CD4-positive, alpha-beta memory T cell (primary cell): ENCODE data around the gene NCK2. TPM values are rescaled to one million over a fixed set of nuclear protein-coding genes. Genes with fewer than 3 reads are reported as not detected.

ENCODE experiments used
- CTCF ChIA-PET: fragments of 350-600 bp; sonication (Branson Sonifier 250); formaldehyde crosslinking; loops from one replicate; lab custom pipeline; 2021; ENCODE audit warnings: inconsistent platforms; ENCODE audit not compliant: partially characterized antibody; lab: Charles Lee
- POLR2A ChIA-PET: fragments of 350-600 bp; sonication (Branson Sonifier 250); formaldehyde crosslinking; loops from one replicate; lab custom pipeline; 2021; ENCODE audit not compliant: partially characterized antibody; lab: Charles Lee
- DNase-seq, 5 donors: peaks; one replicate each; pipeline versions ENCODE4 v3.0.0 to v3.0.0-alpha.2; 2020 to 2022; ENCODE audit warnings: mixed read lengths in 1 of 5
- H3K27ac ChIP-seq: one replicate; pipeline ENCODE4 v1.7.0; 2013; ENCODE audit warnings: low read depth, low read length
- H3K27me3 ChIP-seq: 2 replicates; pipeline ENCODE4 v1.7.0; 2013; ENCODE audit warnings: mild to moderate bottlenecking, low read length, moderate library complexity; ENCODE audit not compliant: insufficient read depth
- H3K36me3 ChIP-seq: 2 replicates; pipeline ENCODE4 v1.7.0; 2013; ENCODE audit warnings: mild to moderate bottlenecking, low read length, moderate library complexity; ENCODE audit not compliant: insufficient read depth
- H3K4me1 ChIP-seq: 2 replicates; pipeline ENCODE4 v1.7.0; 2013; ENCODE audit warnings: mild to moderate bottlenecking, low read length, moderate library complexity; ENCODE audit not compliant: insufficient read depth
- H3K4me3 ChIP-seq, 2 donors: one replicate each; pipeline ENCODE4 v1.7.0; 2013; ENCODE audit warnings: low read length in 2 of 2, mild to moderate bottlenecking in 1 of 2
- H3K9me3 ChIP-seq, 2 donors: one replicate each; pipeline ENCODE4 v1.7.0; 2013; ENCODE audit warnings: low read length in 2 of 2, control low read depth in 1 of 2; ENCODE audit not compliant: control insufficient read depth in 1 of 2
- H3K27ac Mint-ChIP-seq, 7 donors: one replicate each; pipeline ENCODE4 v1.8.0; 2020 to 2021; ENCODE audit warnings: mixed read lengths in 7 of 7, mild to moderate bottlenecking in 6 of 7, inconsistent platforms in 3 of 7, moderate library complexity in 3 of 7
- H3K27me3 Mint-ChIP-seq, 2 donors: one replicate each; pipeline ENCODE4 v1.8.0; 2020 to 2021; ENCODE audit warnings: mixed read lengths in 2 of 2
- H3K36me3 Mint-ChIP-seq, 2 donors: one replicate each; pipeline ENCODE4 v1.8.0; 2020 to 2021; ENCODE audit warnings: mixed read lengths in 2 of 2, inconsistent platforms in 1 of 2, mild to moderate bottlenecking in 1 of 2
- H3K4me1 Mint-ChIP-seq, 4 donors: one replicate each; pipeline ENCODE4 v1.8.0; 2020 to 2021; ENCODE audit warnings: mixed read lengths in 4 of 4, mild to moderate bottlenecking in 1 of 4
- H3K4me3 Mint-ChIP-seq, 8 donors: one replicate each; pipeline ENCODE4 v1.8.0; 2020 to 2021; ENCODE audit warnings: mixed read lengths in 8 of 8, mild to moderate bottlenecking in 7 of 8, moderate library complexity in 6 of 8, inconsistent platforms in 3 of 8
- H3K9me3 Mint-ChIP-seq, 8 donors: one replicate each; pipeline ENCODE4 v1.8.0; 2020 to 2021; ENCODE audit warnings: mixed read lengths in 8 of 8, mild to moderate bottlenecking in 5 of 8, inconsistent platforms in 3 of 8, moderate library complexity in 1 of 8
- intact Hi-C: fragments of 100-400 bp; cut with micrococcal nuclease; formaldehyde crosslinking; loops from one replicate; pipeline ENCODE4 v1.15.1; 2023
- polyA plus RNA-seq, 2 donors: library from polyadenylated mRNA; unstranded; fragments of 300-500 nt; fragmentation: Illumina TruSeq; gene quantifications; one replicate each; pipeline ENCODE4 v1.2.3, GENCODE V29; 2021
- total RNA-seq, 2 experiments: library from RNA; stranded (reverse); gene quantifications; one replicate each; pipeline ENCODE4 v1.2.3, GENCODE V29; 2021

Gene NCK2
- total and polyA plus RNA-seq, 4 experiments from 2014 or later: 58.0 to 98.6 (median 87.3) TPM

GRCh38 chr2:105796131-105796638 lies 51.5 kb downstream of the NCK2 start:
- intact Hi-C loops: loop anchor here (1.0 to 5.0 kb wide), 6 partner anchors 39 to 299 kb away; no protein-coding TSS in a partner anchor
- Mint-ChIP-seq H3K36me3 (peaks cover 11 to 12% of the 10 kb centered on the region in 2 donors), H3K4me3 (peak overlapping the region; percentile 74 to 88 (median 86)), H3K27ac (peak overlapping the region; percentile 86 to 98 (median 91)), H3K9me3 (peaks cover 0 to 5% (median 0%) of the 10 kb centered on the region in 8 donors), H3K27me3 (no peaks in the 10 kb centered on the region), H3K4me1 (peaks cover 81 to 95% (median 88%) of the 10 kb centered on the region in 4 donors)
- DNase-seq: peak in 4 of 5 donors; percentile 49 to 77 (median 54)
- POLR2A ChIA-PET: interaction anchor here (0.7 to 6.1 kb wide), 18 partner anchors 13 to 298 kb away, joined by 3 to 52 read pairs (median 4); no protein-coding TSS in a partner anchor
- Histone ChIP-seq H3K27me3 (no peaks in the 10 kb centered on the region), H3K9me3 (no peaks in the 10 kb centered on the region), H3K4me1 (peaks cover 99% of the 10 kb centered on the region), H3K4me3 (peak overlapping the region; percentile 12 to 15), H3K36me3 (no peaks in the 10 kb centered on the region), H3K27ac (peak overlapping the region; percentile 74)
- CTCF ChIA-PET: interaction anchor here (0.8 to 4.3 kb wide), 13 partner anchors 8 to 298 kb away, joined by 3 to 17 read pairs (median 4); no protein-coding TSS in a partner anchor

GRCh38 chr2:105796791-105797190 lies 52.1 kb downstream of the NCK2 start:
- no peaks in the 10 kb centered on the region for H3K9me3 ChIP-seq
- no peaks in the 10 kb centered on the region for H3K36me3 ChIP-seq
- POLR2A ChIA-PET: interaction anchor here (0.8 to 6.1 kb wide), 16 partner anchors 9 to 298 kb away, joined by 3 to 52 read pairs (median 6); no protein-coding TSS in a partner anchor
- peaks cover 8 to 14% of the 10 kb centered on the region in 2 donors for H3K36me3 Mint-ChIP-seq
- H3K27me3 ChIP-seq: no peaks in the 10 kb centered on the region
- peak overlapping the region; percentile 74 for H3K27ac ChIP-seq
- peaks cover 99% of the 10 kb centered on the region for H3K4me1 ChIP-seq
- peak in 1 of 5 donors; percentile 61 for DNase-seq
- CTCF ChIA-PET: interaction anchor here (0.8 to 4.3 kb wide), 6 partner anchors 14 to 298 kb away, joined by 3 to 17 read pairs (median 6); no protein-coding TSS in a partner anchor
- peak overlapping the region; percentile 86 to 98 (median 95) for H3K27ac Mint-ChIP-seq
- intact Hi-C loops: loop anchor here (1.0 to 5.0 kb wide), 6 partner anchors 38 to 299 kb away; no protein-coding TSS in a partner anchor
- peak overlapping the region; percentile 74 to 88 (median 84) for H3K4me3 Mint-ChIP-seq
- no peaks in the 10 kb centered on the region for H3K27me3 Mint-ChIP-seq
- H3K4me1 Mint-ChIP-seq: peaks cover 82 to 95% (median 88%) of the 10 kb centered on the region in 4 donors
- peak overlapping the region in 1 of 2 donors; percentile 12 for H3K4me3 ChIP-seq
- H3K9me3 Mint-ChIP-seq: peaks cover 0 to 5% (median 0%) of the 10 kb centered on the region in 8 donors

GRCh38 chr2:105797298-105797819 lies 52.6 kb downstream of the NCK2 start:
- Histone ChIP-seq H3K27ac (peak overlapping the region; percentile 74), H3K4me1 (peaks cover 99% of the 10 kb centered on the region), H3K27me3 (no peaks in the 10 kb centered on the region), H3K36me3 (no peaks in the 10 kb centered on the region), H3K9me3 (no peaks in the 10 kb centered on the region), H3K4me3 (peak overlapping the region; percentile 1 to 33)
- Mint-ChIP-seq H3K27ac (peak overlapping the region; percentile 86 to 98 (median 95)), H3K27me3 (no peaks in the 10 kb centered on the region), H3K36me3 (peaks cover 10 to 14% of the 10 kb centered on the region in 2 donors), H3K4me3 (peak overlapping the region; percentile 74 to 88 (median 82)), H3K9me3 (peaks cover 0 to 5% (median 0%) of the 10 kb centered on the region in 8 donors), H3K4me1 (peaks cover 82 to 95% (median 88%) of the 10 kb centered on the region in 4 donors)
- CTCF ChIA-PET: interaction anchor here (0.8 to 4.3 kb wide), 12 partner anchors 10 to 287 kb away, joined by 3 to 36 read pairs (median 5); no protein-coding TSS in a partner anchor
- peak in 4 of 5 donors; percentile 53 to 67 (median 58) for DNase-seq
- POLR2A ChIA-PET: interaction anchor here (0.7 to 6.1 kb wide), 25 partner anchors 10 to 297 kb away, joined by 3 to 52 read pairs (median 8); no protein-coding TSS in a partner anchor
- intact Hi-C loops: loop anchor here (2.0 to 5.0 kb wide), 4 partner anchors 37 to 130 kb away; no protein-coding TSS in a partner anchor

- H3K27me3 ChIP-seq: no peaks in the 10 kb centered on the region
- CTCF ChIA-PET: interaction anchor here (0.8 to 4.3 kb wide), 17 partner anchors 8 to 296 kb away, joined by 3 to 36 read pairs (median 5); no protein-coding TSS in a partner anchor
- Mint-ChIP-seq H3K27me3 (no peaks in the 10 kb centered on the region), H3K27ac (peak overlapping the region; percentile 86 to 98 (median 95)), H3K4me1 (peaks cover 82 to 95% (median 87%) of the 10 kb centered on the region in 4 donors), H3K4me3 (peak overlapping the region; percentile 73 to 88 (median 79)), H3K36me3 (peaks cover 16 to 18% of the 10 kb centered on the region in 2 donors), H3K9me3 (peaks cover 0 to 5% (median 0%) of the 10 kb centered on the region in 8 donors)
- H3K27ac ChIP-seq: peak overlapping the region; percentile 74
- no peaks in the 10 kb centered on the region for H3K36me3 ChIP-seq
- peak; percentile 71 to 78 (median 76) for DNase-seq
- H3K9me3 ChIP-seq: no peaks in the 10 kb centered on the region
- POLR2A ChIA-PET: interaction anchor here (0.9 to 6.1 kb wide), 38 partner anchors 8 to 299 kb away, joined by 3 to 52 read pairs (median 5); no protein-coding TSS in a partner anchor
- peak overlapping the region in 1 of 2 donors; percentile 33 for H3K4me3 ChIP-seq
- intact Hi-C loops: loop anchor here (1.0 to 5.0 kb wide), 3 partner anchors 8 to 129 kb away; no protein-coding TSS in a partner anchor
- peaks cover 99% of the 10 kb centered on the region for H3K4me1 ChIP-seq
Measured at GRCh38 chr2:105798595-105798994, 53.9 kb downstream of the NCK2 start.

GRCh38 chr2:105800036-105800713 lies 55.5 kb downstream of the NCK2 start:
- no peaks in the 10 kb centered on the region for H3K36me3 ChIP-seq
- peak overlapping the region; percentile 86 to 98 (median 95) for H3K27ac Mint-ChIP-seq
- DNase-seq: peak in 2 of 5 donors; percentile 40 to 47
- ChIA-PET POLR2A (interaction anchor here (1.0 to 6.1 kb wide), 11 partner anchors 9 to 298 kb away, joined by 3 to 52 read pairs (median 12); no protein-coding TSS in a partner anchor), CTCF (interaction anchor here (0.7 to 4.3 kb wide), 8 partner anchors 10 to 287 kb away, joined by 3 to 36 read pairs (median 6); no protein-coding TSS in a partner anchor)
- H3K4me1 ChIP-seq: peaks cover 100% of the 10 kb centered on the region
- peaks cover 0 to 5% (median 0%) of the 10 kb centered on the region in 8 donors for H3K9me3 Mint-ChIP-seq
- H3K9me3 ChIP-seq: no peaks in the 10 kb centered on the region
- H3K27ac ChIP-seq: peak overlapping the region; percentile 74
- H3K4me3 Mint-ChIP-seq: peak overlapping the region; percentile 15 to 88 (median 76)
- H3K36me3 Mint-ChIP-seq: peaks cover 18% of the 10 kb centered on the region in 2 donors
- peaks cover 90 to 100% (median 95%) of the 10 kb centered on the region in 4 donors for H3K4me1 Mint-ChIP-seq
- no peaks in the 10 kb centered on the region for H3K27me3 Mint-ChIP-seq
- H3K27me3 ChIP-seq: no peaks in the 10 kb centered on the region
- intact Hi-C loops: no loop called here
- peak overlapping the region; percentile 2 to 25 for H3K4me3 ChIP-seq

GRCh38 chr2:105800953-105801635 lies 56.4 kb downstream of the NCK2 start:
- Mint-ChIP-seq H3K4me1 (peaks cover 87 to 100% (median 93%) of the 10 kb centered on the region in 4 donors), H3K36me3 (peaks cover 18 to 19% of the 10 kb centered on the region in 2 donors), H3K9me3 (peaks cover 0 to 5% (median 0%) of the 10 kb centered on the region in 8 donors), H3K4me3 (peak overlapping the region; percentile 15 to 88 (median 76)), H3K27ac (peak overlapping the region; percentile 86 to 98 (median 95)), H3K27me3 (no peaks in the 10 kb centered on the region)
- peak in 1 of 5 donors; percentile 49 for DNase-seq
- no peak overlapping the region for H3K4me3 ChIP-seq
- no peaks in the 10 kb centered on the region for H3K9me3 ChIP-seq
- H3K27me3 ChIP-seq: no peaks in the 10 kb centered on the region
- H3K36me3 ChIP-seq: no peaks in the 10 kb centered on the region
- CTCF ChIA-PET: interaction anchor here (0.9 to 2.4 kb wide), 5 partner anchors 11 to 286 kb away, joined by 3 to 9 read pairs (median 4); no protein-coding TSS in a partner anchor
- peak overlapping the region; percentile 74 for H3K27ac ChIP-seq
- peaks cover 98% of the 10 kb centered on the region for H3K4me1 ChIP-seq
- POLR2A ChIA-PET: interaction anchor here (0.8 to 6.1 kb wide), 10 partner anchors 8 to 297 kb away, joined by 3 to 47 read pairs (median 4); no protein-coding TSS in a partner anchor
- intact Hi-C loops: no loop called here
